MCF 10A (cell line): ENCODE data around the gene PPM1H. TPM values are rescaled to one million over a fixed set of nuclear protein-coding genes. Genes with fewer than 3 reads are reported as not detected.

ENCODE experiments used
- BruUV-seq: library from RNA; stranded (reverse); fragments of 400-500 nt; replicated peaks from 2 replicates; lab custom pipeline; 2021; lab: Mats Ljungman, UMichigan
- CTCF ChIA-PET: fragments of 300-600 bp; sonication (Branson Sonifier 250); formaldehyde crosslinking; extraction: SDS; loops from one replicate; lab custom pipeline; 2021; ENCODE audit warnings: antibody characterized with exemption, inconsistent platforms; lab: Yijun Ruan, JAX
- POLR2A ChIA-PET: fragments of 300-600, 350-650 bp; sonication (Branson Sonifier 250); formaldehyde crosslinking; extraction: SDS; loops from one replicate; lab custom pipeline; 2020; ENCODE audit warnings: antibody characterized with exemption, inconsistent platforms; lab: Yijun Ruan, JAX
- DNase-seq: peaks from one replicate; pipeline ENCODE4 v3.0.0-alpha.2; 2018; ENCODE audit not compliant: unreplicated experiment
- H3K27ac Mint-ChIP-seq: one replicate; pipeline ENCODE4 v1.8.0; 2022; ENCODE audit warnings: mild to moderate bottlenecking, low read depth, mixed read lengths; ENCODE audit not compliant: unreplicated experiment
- H3K27me3 Mint-ChIP-seq: one replicate; pipeline ENCODE4 v1.8.0; 2022; ENCODE audit warnings: mixed read lengths; ENCODE audit not compliant: insufficient read depth, unreplicated experiment
- H3K36me3 Mint-ChIP-seq: one replicate; pipeline ENCODE4 v1.8.0; 2022; ENCODE audit warnings: mild to moderate bottlenecking, moderate library complexity, mixed read lengths; ENCODE audit not compliant: insufficient read depth, unreplicated experiment
- H3K4me1 Mint-ChIP-seq: one replicate; pipeline ENCODE4 v1.8.0; 2022; ENCODE audit warnings: mixed read lengths; ENCODE audit not compliant: insufficient read depth, unreplicated experiment
- H3K4me3 Mint-ChIP-seq: one replicate; pipeline ENCODE4 v1.8.0; 2022; ENCODE audit warnings: mild to moderate bottlenecking, moderate library complexity, mixed read lengths; ENCODE audit not compliant: unreplicated experiment
- H3K9me3 Mint-ChIP-seq: one replicate; pipeline ENCODE4 v1.8.0; 2022; ENCODE audit warnings: mixed read lengths; ENCODE audit not compliant: unreplicated experiment
- CTCF ChIP-seq: fragments of 200-600 bp; IDR thresholded peaks from one replicate; pipeline ENCODE4 v1.8.0; 2022; ENCODE audit warnings: antibody characterized with exemption, mild to moderate bottlenecking; ENCODE audit not compliant: unreplicated experiment
- intact Hi-C: fragments of 100-400 bp; cut with micrococcal nuclease; formaldehyde crosslinking; loops from 2 replicates; pipeline ENCODE4 v1.14.1; 2022
- total RNA-seq: library from RNA; stranded (reverse); gene quantifications from 2 replicates; pipeline ENCODE4 v1.2.3, GENCODE V29; 2022

Gene PPM1H
- total RNA-seq, 1 experiment from 2014 or later: 0.49 TPM

- intact Hi-C loops: no loop called here
- no peaks in the 10 kb centered on the region for H3K27me3 Mint-ChIP-seq
- CTCF ChIA-PET: interaction anchor here (0.5 to 0.6 kb wide), 2 partner anchors 60 to 220 kb away, joined by 3 to 5 read pairs; no protein-coding TSS in a partner anchor
Measured at GRCh38 chr12:62878211-62878610, 56.7 kb downstream of the PPM1H start.

GRCh38 chr12:62876938-62877548 is 57.9 kb downstream of the PPM1H start:
- H3K27me3 Mint-ChIP-seq: no peaks in the 10 kb centered on the region
- H3K27ac Mint-ChIP-seq: no peak overlapping the region
- H3K36me3 Mint-ChIP-seq: no peaks in the 10 kb centered on the region
- no peaks in the 10 kb centered on the region for H3K9me3 Mint-ChIP-seq
- POLR2A ChIA-PET: no interaction called here
- no peak overlapping the region for H3K4me3 Mint-ChIP-seq
- no TSS peak for BruUV-seq
- no peak for TF ChIP-seq CTCF
- no peaks in the 10 kb centered on the region for H3K4me1 Mint-ChIP-seq
- CTCF ChIA-PET: interaction anchor here (0.6 kb wide), 1 partner anchor 83 kb away, joined by 3 read pairs; no protein-coding TSS in a partner anchor
- no peak for DNase-seq
- intact Hi-C loops: no loop called here

More at GRCh38 chr12:62878211-62878610, 56.7 kb downstream of the PPM1H start:
- H3K4me3 Mint-ChIP-seq: no peak overlapping the region
- no peak overlapping the region for H3K27ac Mint-ChIP-seq
- DNase-seq: no peak
- POLR2A ChIA-PET: no interaction called here
- no peaks in the 10 kb centered on the region for H3K4me1 Mint-ChIP-seq
- H3K36me3 Mint-ChIP-seq: no peaks in the 10 kb centered on the region
- TF ChIP-seq CTCF: no peak
- no TSS peak for BruUV-seq
- H3K9me3 Mint-ChIP-seq: no peaks in the 10 kb centered on the region

GRCh38 chr12:62873826-62874448 is 61.0 kb downstream of the PPM1H start:
- Mint-ChIP-seq H3K4me1 (no peaks in the 10 kb centered on the region), H3K4me3 (no peak overlapping the region), H3K27me3 (no peaks in the 10 kb centered on the region), H3K9me3 (peaks cover 13% of the 10 kb centered on the region), H3K27ac (no peak overlapping the region), H3K36me3 (no peaks in the 10 kb centered on the region)
- ChIA-PET POLR2A (no interaction called here), CTCF (interaction anchor here (1.3 to 1.6 kb wide), 2 partner anchors 15 to 63 kb away, joined by 3 read pairs; no protein-coding TSS in a partner anchor)
- DNase-seq: no peak
- no peak for TF ChIP-seq CTCF
- intact Hi-C loops: no loop called here
- no TSS peak for BruUV-seq

- POLR2A ChIA-PET: no interaction called here
- Mint-ChIP-seq H3K36me3 (no peaks in the 10 kb centered on the region), H3K4me3 (no peak overlapping the region), H3K4me1 (no peaks in the 10 kb centered on the region), H3K27me3 (no peaks in the 10 kb centered on the region), H3K27ac (no peak overlapping the region), H3K9me3 (peaks cover 13% of the 10 kb centered on the region)
- CTCF ChIA-PET: interaction anchor here (1.3 to 1.6 kb wide), 2 partner anchors 16 to 64 kb away, joined by 3 read pairs; no protein-coding TSS in a partner anchor
- intact Hi-C loops: no loop called here
- no peak for DNase-seq
- no TSS peak for BruUV-seq
- TF ChIP-seq CTCF: no peak
Measured at GRCh38 chr12:62873116-62873825, 61.7 kb downstream of the PPM1H start.
